GM12892 (cell line): ENCODE results near the gene TTF2.

ENCODE experiments used
- POLR2A ChIP-seq: IDR thresholded peaks from 2 replicates; pipeline ENCODE4 v1.6.1; 2011; ENCODE audit warnings: low read depth, low read length, control low read depth
- POLR2AphosphoS5 ChIP-seq: IDR thresholded peaks from 2 replicates; pipeline ENCODE4 v1.6.1; 2011; ENCODE audit warnings: low read depth, low read length, control low read depth
- TAF1 ChIP-seq: IDR thresholded peaks from 2 replicates; pipeline ENCODE4 v1.6.1; 2011; ENCODE audit warnings: low read depth, mild to moderate bottlenecking, control low read depth, low read length, borderline replicate concordance

DNA sequence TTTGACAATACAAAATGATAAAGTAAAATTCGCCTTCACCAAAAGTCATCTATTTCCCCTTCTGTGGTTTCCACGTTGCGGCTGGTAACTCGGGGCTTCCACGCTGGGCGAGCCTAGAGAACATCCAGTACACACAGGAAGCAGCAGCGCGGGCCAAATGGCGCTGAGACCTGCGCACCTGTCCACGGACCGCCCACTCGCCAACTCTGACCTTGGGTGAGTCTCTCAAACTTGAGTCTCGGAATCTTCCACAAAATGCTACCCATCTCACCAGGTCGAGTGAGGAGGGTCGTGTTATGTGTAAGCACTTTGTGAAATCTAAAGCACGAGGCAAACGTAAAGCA, 820 bp upstream of the TTF2 start:
- no peak for TF ChIP-seq TAF1
- TF ChIP-seq POLR2A = peak; percentile 59; the same call in 1 of the 2 replicates
- TF ChIP-seq POLR2AphosphoS5 = peak; percentile 85
